Thoracic aorta (tissue), 2 donors: ENCODE results near the gene USP15. TPM values are rescaled to one million over a fixed set of nuclear protein-coding genes. Genes with fewer than 3 reads are reported as not detected.
"Not testable (repeated sequence)": the region's sequence is repeated elsewhere in the genome, so short reads cannot be mapped to it uniquely, and the experiment has no call there.

Source experiments
- ATAC-seq: fragments of 150-250 bp; one replicate; pipeline ENCODE4 v1.8.0; 2017; ENCODE audit warnings: low read depth; ENCODE audit not compliant: insufficient number of reproducible peaks, low FRiP score
- DNase-seq: peaks from one replicate; pipeline ENCODE4 v3.0.0-alpha.2; 2020; ENCODE audit warnings: low spot score
- H3K27ac ChIP-seq, 2 donors: fragments of 200-600 bp; sonication (generic); 1 replicate in 1 of 2; 2 replicates in 1 of 2; pipeline ENCODE4 v1.5.1; 2016; ENCODE audit warnings: mild to moderate bottlenecking in 2 of 2, moderate library complexity in 2 of 2
- H3K27me3 ChIP-seq: fragments of 200-600 bp; sonication (generic); replicated peaks from 2 replicates; pipeline ENCODE4 v1.6.0; 2016; ENCODE audit warnings: mild to moderate bottlenecking; ENCODE audit not compliant: insufficient read depth
- H3K36me3 ChIP-seq: fragments of 200-600 bp; sonication (generic); one replicate; pipeline ENCODE4 v1.5.1; 2016
- H3K4me1 ChIP-seq, 2 donors: fragments of 200-600 bp; sonication (generic); 1 replicate in 1 of 2; 2 replicates in 1 of 2; pipeline versions ENCODE4 v1.5.1 to v1.6.0; 2016; ENCODE audit warnings: low read depth in 2 of 2, mild to moderate bottlenecking in 1 of 2; ENCODE audit not compliant: control insufficient read depth in 1 of 2
- H3K4me3 ChIP-seq: fragments of 200-600 bp; sonication (generic); 2 replicates; pipeline ENCODE4 v1.5.1; 2016; ENCODE audit warnings: mild to moderate bottlenecking
- H3K9me3 ChIP-seq: fragments of 200-600 bp; sonication (generic); 2 replicates; pipeline ENCODE4 v1.5.1; 2016
- total RNA-seq, 2 donors: library from RNA; depleted of rRNA; stranded (reverse); fragments of >200 nt; gene quantifications; one replicate each; pipeline versions ENCODE4 v1.1.0 to v1.2.3, GENCODE V29; 2016
- TF ChIP-seq, protein P1 (sequence below): fragments of 200-600 bp; sonication (generic); IDR thresholded peaks from one replicate; pipeline ENCODE4 v1.5.1; 2019; ENCODE audit warnings: antibody characterized with exemption

Gene USP15
- total RNA-seq, 2 donors from 2014 or later, result 39.5 to 128 TPM

- DNase-seq, result no peak
- TF ChIP-seq, protein P1, sequence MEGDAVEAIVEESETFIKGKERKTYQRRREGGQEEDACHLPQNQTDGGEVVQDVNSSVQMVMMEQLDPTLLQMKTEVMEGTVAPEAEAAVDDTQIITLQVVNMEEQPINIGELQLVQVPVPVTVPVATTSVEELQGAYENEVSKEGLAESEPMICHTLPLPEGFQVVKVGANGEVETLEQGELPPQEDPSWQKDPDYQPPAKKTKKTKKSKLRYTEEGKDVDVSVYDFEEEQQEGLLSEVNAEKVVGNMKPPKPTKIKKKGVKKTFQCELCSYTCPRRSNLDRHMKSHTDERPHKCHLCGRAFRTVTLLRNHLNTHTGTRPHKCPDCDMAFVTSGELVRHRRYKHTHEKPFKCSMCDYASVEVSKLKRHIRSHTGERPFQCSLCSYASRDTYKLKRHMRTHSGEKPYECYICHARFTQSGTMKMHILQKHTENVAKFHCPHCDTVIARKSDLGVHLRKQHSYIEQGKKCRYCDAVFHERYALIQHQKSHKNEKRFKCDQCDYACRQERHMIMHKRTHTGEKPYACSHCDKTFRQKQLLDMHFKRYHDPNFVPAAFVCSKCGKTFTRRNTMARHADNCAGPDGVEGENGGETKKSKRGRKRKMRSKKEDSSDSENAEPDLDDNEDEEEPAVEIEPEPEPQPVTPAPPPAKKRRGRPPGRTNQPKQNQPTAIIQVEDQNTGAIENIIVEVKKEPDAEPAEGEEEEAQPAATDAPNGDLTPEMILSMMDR, result no peak
- no peak for ATAC-seq
Measured at GRCh38 chr12:62361048-62361447, 100.8 kb downstream of the USP15 start.

DNA sequence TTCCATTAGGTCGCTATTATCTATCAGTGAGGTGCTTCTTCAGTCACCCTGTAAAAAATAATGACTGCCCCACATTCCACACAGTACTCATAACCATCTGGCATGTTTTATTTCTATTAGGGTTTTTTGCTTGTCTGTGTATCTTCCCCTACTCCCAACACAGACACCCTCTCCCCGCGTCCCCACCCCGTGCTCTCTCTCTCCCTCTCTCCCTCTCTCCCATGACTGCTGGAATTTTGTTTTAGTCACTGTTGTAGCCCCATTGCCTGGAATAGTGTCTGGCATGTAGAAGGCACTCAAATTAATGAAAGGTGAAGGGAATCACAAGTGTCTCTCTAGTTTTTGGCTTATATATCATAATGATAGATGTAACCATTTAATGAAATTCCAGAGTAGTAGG, 103.3 kb downstream of the USP15 start:
- DNase-seq (no peak), ATAC-seq (no peak)
- Histone ChIP-seq H3K9me3 (no peaks in the 10 kb centered on the region), H3K27me3 (no peaks in the 10 kb centered on the region), H3K4me3 (no peak overlapping the region), H3K27ac (no peak overlapping the region), H3K36me3 (no peaks in the 10 kb centered on the region), H3K4me1 (peaks cover 8 to 25% of the 10 kb centered on the region in 2 donors)
- TF ChIP-seq, protein P1, result no peak

More at GRCh38 chr12:62361048-62361447, 100.8 kb downstream of the USP15 start:
- Histone ChIP-seq H3K9me3 (no peaks in the 10 kb centered on the region), H3K4me3 (peak overlapping the region; percentile 23), H3K27me3 (no peaks in the 10 kb centered on the region), H3K27ac (peak overlapping the region in 1 of 2 donors; percentile 43), H3K4me1 (peaks cover 8 to 25% of the 10 kb centered on the region in 2 donors), H3K36me3 (no peaks in the 10 kb centered on the region)

DNA sequence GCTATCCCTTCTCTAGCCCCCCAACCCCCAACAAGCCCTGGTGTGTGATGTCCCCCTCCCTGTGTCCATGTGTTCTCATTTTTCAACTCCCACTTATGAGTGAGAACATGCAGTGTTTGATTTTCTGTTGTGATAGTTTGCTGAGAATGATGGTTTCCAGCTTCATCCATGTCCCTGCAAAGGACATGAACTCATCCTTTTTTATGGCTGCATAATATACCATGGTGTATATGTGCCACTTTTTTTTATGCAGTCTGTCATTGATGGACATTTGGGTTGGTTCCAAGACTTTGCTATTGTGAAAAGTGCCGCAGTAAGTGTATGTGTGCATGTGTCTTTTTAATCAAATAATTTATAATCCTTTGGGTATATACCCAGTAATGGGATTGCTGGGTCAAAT, 104.5 kb downstream of the USP15 start:
- not testable (repeated sequence) for H3K9me3 ChIP-seq, ATAC-seq, H3K27ac ChIP-seq

DNA sequence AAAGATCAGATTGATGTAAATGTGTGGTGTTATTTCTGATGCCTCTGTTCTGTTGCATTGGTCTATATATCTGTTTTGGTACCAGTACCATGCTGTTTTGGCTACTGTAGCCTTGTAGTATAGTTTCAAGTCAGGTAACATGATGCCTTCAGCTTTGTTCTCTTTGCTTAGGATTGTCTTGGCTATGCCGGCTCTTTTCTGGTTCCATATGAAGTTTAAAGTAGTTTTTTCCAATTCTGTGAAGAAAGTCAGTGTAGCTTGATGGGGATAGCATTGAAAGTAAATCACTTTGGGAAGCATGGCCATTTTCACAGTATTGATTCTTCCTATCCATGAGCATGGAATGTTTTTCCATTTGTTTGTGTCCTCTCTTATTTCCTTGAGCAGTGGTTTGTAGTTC, 105.6 kb downstream of the USP15 start:
- not testable (repeated sequence) for H3K27ac ChIP-seq, H3K9me3 ChIP-seq, H3K27me3 ChIP-seq, DNase-seq, ATAC-seq, H3K36me3 ChIP-seq, H3K4me3 ChIP-seq
- H3K4me1 ChIP-seq, result peaks cover 8 to 20% of the 10 kb centered on the region in 2 donors

More for the DNA sequence above, 104.5 kb downstream of the USP15 start:
- not testable (repeated sequence) for H3K36me3 ChIP-seq, H3K4me3 ChIP-seq, H3K27me3 ChIP-seq, DNase-seq
- H3K4me1 ChIP-seq, result peaks cover 8 to 25% of the 10 kb centered on the region in 2 donors

DNA sequence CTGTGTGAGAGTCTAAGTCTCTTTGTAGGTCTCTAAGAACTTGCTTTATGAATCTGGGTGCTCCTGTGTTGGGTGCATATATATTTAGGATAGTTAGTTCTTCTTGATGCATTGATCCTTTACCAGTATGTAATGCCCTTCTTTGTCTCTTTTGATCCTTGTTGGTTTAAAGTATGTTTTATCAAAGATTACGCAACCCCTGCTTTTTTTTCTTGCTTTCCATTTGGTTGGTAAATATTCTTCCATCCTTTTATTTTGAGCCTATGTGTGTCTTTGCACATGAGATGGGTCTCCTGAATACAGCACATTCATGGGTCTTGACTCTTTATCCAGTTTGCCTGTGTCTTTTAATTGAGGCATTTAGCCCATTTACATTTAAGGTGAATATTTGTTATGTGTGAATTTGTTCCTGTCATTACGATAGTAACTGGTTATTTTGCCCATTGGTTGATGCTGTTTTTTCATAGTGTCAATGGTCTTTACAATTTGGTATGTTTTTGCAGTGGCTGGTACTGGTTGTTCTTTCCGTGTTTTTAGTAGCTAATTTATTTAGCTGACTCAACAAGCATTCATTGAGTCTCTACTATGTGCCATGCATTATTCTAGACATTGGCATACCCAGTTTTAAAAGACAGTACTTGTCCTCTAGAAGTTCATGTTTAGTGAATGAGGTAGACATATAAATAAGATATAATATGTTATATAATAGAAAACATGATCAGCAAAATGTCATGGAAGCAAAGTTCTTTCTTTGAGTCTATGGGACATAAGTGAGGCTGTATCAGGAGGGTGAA, 108.4 kb downstream of the USP15 start:
- not testable (repeated sequence) for DNase-seq, H3K36me3 ChIP-seq, H3K27ac ChIP-seq, H3K4me3 ChIP-seq, ATAC-seq, H3K9me3 ChIP-seq, H3K27me3 ChIP-seq
- H3K4me1 ChIP-seq, result peaks cover 21 to 25% of the 10 kb centered on the region in 2 donors

GRCh38 chr12:62370189-62370588, 110.0 kb downstream of the USP15 start:
- H3K9me3 ChIP-seq, result no peaks in the 10 kb centered on the region
- H3K36me3 ChIP-seq, result no peaks in the 10 kb centered on the region
- no peaks in the 10 kb centered on the region for H3K27me3 ChIP-seq
- H3K4me1 ChIP-seq, result peaks cover 33 to 35% of the 10 kb centered on the region in 2 donors
- no peak for DNase-seq
- TF ChIP-seq, protein P1, result no peak
- H3K27ac ChIP-seq, result no peak overlapping the region
- H3K4me3 ChIP-seq, result no peak overlapping the region
- ATAC-seq, result no peak
